GM19328 (cell line): ENCODE results near the gene PTPRN2.
"Not testable (repeated sequence)": the region's sequence is repeated elsewhere in the genome, so short reads cannot be mapped to it uniquely, and the experiment has no call there.

Source experiments
- ATAC-seq: cut with Tn5 transposase; IDR thresholded peaks from one replicate; pipeline ENCODE4 v1.9.1; 2021; ENCODE audit warnings: mild to moderate bottlenecking, moderate library complexity; ENCODE audit not compliant: unreplicated experiment

Gene PTPRN2

DNA sequence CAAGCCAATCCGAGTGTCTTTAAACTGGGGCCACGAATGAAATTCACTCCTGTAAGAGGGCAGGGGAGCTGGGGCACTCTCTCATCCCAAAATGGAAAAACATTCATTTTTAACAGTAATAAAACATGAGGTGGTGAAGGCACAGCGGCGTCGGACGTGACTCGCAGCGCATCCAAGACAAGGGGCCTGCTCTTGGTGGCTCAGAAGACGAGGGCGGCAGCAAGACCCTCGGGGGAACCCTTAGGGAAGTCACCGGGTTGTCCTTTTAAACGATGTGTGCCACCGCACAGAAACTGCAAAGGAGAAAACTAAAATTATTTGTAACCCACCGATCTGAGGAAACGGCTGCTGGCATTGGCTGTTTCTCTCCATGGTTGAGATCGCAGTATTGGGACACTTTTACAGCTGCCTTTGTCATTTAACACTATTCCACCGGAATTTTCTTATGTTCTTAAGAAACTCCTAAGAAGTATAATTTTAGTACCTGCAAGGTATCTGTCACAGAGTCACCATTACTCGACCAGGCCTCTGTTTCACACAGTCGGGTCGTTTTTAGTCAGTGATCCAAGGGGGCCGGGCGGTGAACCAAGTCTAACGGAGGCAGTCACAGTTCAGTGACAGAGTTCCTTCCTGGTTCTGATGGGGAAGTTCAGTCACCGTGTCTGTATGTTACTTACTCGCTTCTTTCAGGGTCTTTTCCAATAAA lies 159.3 kb downstream of the PTPRN2 start:
- ATAC-seq = no peak

- not testable (repeated sequence) for ATAC-seq
Measured at GRCh38 chr7:158425676-158426075, 161.9 kb downstream of the PTPRN2 start.

DNA sequence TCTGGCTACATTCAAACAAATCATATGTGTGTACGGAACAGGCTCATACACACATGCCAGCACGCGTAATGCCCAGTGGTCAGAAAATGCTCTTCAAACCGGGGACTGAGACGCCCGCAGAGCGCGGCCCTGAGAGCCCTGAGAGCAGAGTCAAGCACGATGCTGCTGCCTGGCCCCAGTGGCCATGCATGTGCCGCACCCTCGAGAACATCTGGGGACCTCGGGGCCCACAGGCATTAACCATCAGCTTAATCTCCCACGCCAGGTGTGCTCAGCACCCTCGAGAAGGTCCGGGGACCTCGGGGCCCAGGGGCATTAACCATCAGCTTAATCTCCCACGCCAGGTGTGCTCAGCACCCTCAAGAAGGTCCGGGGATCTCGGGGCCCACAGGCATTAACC lies 163.1 kb downstream of the PTPRN2 start:
- no peak for ATAC-seq

DNA sequence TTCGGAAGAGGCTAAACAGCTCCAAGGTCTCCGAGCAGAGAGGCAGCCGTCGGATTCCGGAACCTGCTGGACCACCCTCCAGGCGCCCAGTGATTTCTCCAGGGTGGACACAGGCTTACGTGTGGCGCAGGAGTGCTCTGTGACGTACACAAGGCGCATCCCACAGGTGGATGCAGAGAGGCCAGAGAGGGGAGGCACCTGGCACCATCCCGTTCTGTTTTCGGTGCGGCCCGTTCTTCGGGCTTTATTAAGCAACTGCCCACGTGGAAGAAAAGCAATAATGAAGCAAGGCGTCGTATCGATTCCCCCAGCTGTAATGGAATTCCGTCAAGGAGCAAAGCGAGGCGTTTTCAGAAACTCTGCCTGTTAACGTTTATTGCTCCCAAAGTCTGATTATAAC lies 163.6 kb downstream of the PTPRN2 start:
- ATAC-seq = no peak

GRCh38 chr7:158422887-158423560 lies 164.6 kb downstream of the PTPRN2 start:
- ATAC-seq = no peak

DNA sequence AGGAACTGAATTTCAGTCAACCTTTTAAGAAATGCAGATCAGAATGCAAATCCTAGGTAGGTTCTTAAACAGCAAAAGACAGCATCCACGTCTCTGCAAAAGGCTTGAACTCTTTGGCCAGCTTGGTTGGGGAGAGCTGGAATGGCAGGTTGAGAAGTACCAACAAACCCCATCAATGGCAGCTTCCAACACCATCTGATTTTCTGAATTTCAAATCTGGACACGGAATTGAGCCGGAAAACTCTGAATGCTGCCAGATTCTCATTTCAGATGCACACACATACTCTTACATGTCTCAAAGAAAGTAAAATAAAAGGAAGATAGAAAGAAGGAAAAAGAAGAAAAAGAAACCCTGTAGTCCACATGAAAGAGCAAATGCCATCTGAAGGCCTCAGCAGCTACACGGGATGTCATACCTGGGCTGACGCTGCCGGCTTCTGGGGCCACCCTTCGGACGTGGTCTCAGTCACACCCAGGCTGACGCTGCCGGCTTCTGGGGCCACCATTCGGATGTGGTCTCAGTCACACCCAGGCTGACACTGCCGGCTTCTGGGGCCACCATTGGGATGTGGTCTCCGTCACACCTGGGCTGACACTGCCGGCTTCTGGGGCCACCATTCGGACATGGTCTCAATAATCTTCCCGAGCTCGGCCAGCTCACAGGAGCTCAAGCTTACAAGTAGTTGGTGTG lies 165.3 kb downstream of the PTPRN2 start:
- ATAC-seq = no peak

DNA sequence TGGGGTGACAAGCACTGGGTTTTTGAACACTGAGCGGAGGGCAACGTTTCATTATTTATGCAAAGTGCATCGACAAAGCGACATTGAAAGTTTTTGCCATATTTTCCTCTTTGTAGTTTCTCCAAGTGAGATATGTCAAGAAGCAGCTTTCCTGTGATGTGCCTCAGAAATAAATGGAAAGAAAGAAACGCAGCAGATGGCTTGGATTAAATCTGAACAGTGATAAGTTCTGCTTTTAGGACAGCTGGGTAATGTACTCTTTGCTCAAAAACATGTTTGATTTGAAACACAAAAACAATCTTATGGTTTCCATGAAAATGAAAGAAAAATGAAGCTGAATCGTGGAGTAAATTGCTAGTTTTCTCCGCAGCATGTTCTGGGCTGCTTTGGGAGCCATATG lies 166.3 kb downstream of the PTPRN2 start:
- ATAC-seq = no peak

- no peak for ATAC-seq
Measured at GRCh38 chr7:158420591-158421340, 166.9 kb downstream of the PTPRN2 start.

DNA sequence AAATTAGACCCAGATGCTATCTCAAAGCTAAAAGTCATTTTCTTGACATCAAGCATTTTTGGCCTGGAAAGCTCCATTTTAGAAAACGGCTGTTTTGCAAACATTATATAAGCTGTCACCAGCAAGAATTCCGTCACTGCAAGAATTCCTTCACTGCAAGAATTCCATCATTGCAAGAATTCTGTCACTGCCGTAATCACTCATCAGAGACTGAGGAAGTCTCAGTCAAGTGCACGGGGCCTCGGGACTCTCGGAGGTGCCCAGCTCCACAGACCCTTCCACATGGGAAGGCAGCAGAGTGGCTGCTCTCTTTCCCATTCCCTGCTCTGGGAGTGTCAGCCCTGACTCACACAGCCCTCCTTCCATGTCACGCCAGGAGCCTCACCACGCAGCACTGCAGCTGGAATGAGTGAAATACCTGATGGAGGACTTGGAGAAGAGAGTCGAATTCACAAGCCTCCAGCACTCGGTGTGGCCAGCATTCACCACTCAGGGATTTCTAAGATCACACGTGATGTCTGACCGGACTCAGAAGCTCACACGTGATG lies 168.3 kb downstream of the PTPRN2 start:
- ATAC-seq = no peak

- ATAC-seq = not testable (repeated sequence)
Measured at GRCh38 chr7:158418395-158418794, 169.2 kb downstream of the PTPRN2 start.

GRCh38 chr7:158416283-158416933 lies 171.2 kb downstream of the PTPRN2 start:
- no peak for ATAC-seq

GRCh38 chr7:158415316-158415715 lies 172.3 kb downstream of the PTPRN2 start:
- no peak for ATAC-seq

- ATAC-seq = no peak
Measured at GRCh38 chr7:158414486-158414961, 173.1 kb downstream of the PTPRN2 start.

DNA sequence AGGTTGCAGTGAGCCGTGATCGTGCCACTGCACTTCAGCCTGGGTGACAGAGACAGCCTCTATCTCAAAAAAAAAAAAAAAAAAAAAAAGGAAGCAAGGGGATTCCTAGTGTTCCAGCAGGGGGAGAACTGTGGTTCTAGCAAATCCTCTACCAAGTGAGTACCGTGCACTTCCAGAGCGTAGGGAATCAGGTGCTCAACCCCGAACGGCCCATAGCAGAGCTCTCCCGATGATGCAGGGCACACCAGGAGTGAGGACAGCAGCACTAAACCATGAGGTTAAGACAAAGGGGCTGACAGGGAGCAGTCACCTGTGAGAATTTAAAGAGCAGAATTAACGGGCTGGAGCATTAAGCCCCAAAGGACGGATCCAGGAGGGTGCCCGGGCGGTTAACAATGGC lies 173.6 kb downstream of the PTPRN2 start:
- ATAC-seq = no peak

DNA sequence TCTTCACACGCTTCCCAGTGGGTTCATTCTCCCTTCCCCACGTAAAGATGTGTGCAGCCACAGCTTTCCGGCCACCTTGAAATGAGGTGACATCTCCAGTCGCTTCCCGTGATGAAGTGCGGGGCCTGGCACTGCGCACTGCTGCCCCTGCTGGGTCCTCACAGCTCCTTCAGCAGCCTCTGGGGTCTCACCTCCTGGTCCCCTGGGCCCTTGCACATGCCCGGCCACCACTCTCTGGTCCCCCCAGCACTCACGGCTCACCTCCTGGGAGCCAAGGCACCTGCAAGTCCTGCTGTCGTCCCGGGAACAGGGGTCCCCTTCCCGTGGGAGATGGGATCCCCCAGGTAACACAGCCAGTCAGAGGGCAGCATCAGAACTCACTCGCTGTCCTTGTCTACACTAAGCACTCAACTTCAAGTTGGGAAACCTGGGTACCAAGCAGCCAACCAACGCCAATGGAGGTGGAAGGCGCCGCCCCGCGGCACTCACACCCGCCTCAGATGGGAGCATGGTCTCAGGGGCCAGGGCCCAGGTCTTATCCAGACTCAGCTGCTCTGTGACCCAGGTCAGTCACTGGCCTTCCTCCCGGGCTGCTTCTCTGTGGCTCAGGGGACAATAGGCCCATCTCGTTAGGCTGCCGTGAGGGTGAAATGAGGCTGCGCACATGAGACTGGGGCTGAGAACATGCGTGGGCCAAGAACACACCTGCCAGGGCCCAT lies 176.2 kb downstream of the PTPRN2 start:
- ATAC-seq = no peak

DNA sequence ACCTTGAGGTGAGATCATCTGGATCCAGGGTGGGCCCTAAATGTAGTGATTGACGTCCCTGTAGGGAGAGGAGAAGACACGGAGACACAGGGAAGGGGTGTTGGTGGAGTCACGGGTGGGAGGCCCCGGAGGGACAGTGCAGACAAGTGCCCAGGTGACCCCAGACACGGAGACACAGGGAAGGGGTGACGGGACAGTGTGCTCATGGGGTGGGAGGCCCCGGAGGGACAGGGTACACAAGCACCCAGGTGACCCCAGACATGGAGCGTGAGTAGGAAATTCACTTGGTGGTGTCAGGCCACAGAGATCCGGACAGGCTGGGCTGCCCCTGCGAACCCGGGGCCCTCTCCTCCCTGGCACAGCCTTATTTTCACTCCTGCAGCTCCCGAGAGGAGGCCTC lies 176.9 kb downstream of the PTPRN2 start:
- ATAC-seq = no peak

GRCh38 chr7:158409816-158410330 lies 177.8 kb downstream of the PTPRN2 start:
- no peak for ATAC-seq

- ATAC-seq = no peak
Measured at GRCh38 chr7:158409120-158409519, 178.5 kb downstream of the PTPRN2 start.

- no peak for ATAC-seq
Measured at GRCh38 chr7:158408318-158408920, 179.2 kb downstream of the PTPRN2 start.
